Measurements from ENCODE around the gene PARM1.
"Not testable (repeated sequence)": the region's sequence is repeated elsewhere in the genome, so short reads cannot be mapped to it uniquely, and the experiment has no call there.

Gene PARM1

GRCh38 chr4:74994436-74994835 is 61.5 kb downstream of the PARM1 start:
- not testable (repeated sequence) for DNase-seq

- no peak for DNase-seq
Measured at GRCh38 chr4:74996996-74997395, 64.1 kb downstream of the PARM1 start.

- no peak for DNase-seq
Measured at GRCh38 chr4:74997948-74998729, 65.2 kb downstream of the PARM1 start.

- no peak for DNase-seq
Measured at GRCh38 chr4:74999714-75000309, 66.9 kb downstream of the PARM1 start.

- DNase-seq: no peak
Measured at GRCh38 chr4:75001871-75002270, 69.0 kb downstream of the PARM1 start.

GRCh38 chr4:75002381-75002780 is 69.5 kb downstream of the PARM1 start:
- DNase-seq: no peak

GRCh38 chr4:75003979-75004378 is 71.1 kb downstream of the PARM1 start:
- no peak for DNase-seq

GRCh38 chr4:75004755-75005668 is 72.1 kb downstream of the PARM1 start:
- DNase-seq: peak; percentile 20

- no peak for DNase-seq
Measured at GRCh38 chr4:75005727-75006126, 72.8 kb downstream of the PARM1 start.

- DNase-seq: no peak
Measured at GRCh38 chr4:75007891-75008290, 75.0 kb downstream of the PARM1 start.

- DNase-seq: no peak
Measured at GRCh38 chr4:75009138-75009537, 76.2 kb downstream of the PARM1 start.

- no peak for DNase-seq
Measured at GRCh38 chr4:75011131-75011795, 78.3 kb downstream of the PARM1 start.

GRCh38 chr4:75015627-75016026 is 82.7 kb downstream of the PARM1 start:
- DNase-seq: no peak

- DNase-seq: no peak
Measured at GRCh38 chr4:75016472-75016871, 83.6 kb downstream of the PARM1 start.

- no peak for DNase-seq
Measured at GRCh38 chr4:75018811-75019479, 86.0 kb downstream of the PARM1 start.

GRCh38 chr4:75025431-75025830 is 92.5 kb downstream of the PARM1 start:
- DNase-seq: no peak

GRCh38 chr4:75028196-75028854 is 95.4 kb downstream of the PARM1 start:
- no peak for DNase-seq

- no peak for DNase-seq
Measured at GRCh38 chr4:75030028-75030427, 97.1 kb downstream of the PARM1 start.

- DNase-seq: no peak
Measured at GRCh38 chr4:75030649-75031235, 97.8 kb downstream of the PARM1 start.

GRCh38 chr4:75031775-75032174 is 98.9 kb downstream of the PARM1 start:
- DNase-seq: no peak

GRCh38 chr4:75034523-75034922 is 101.6 kb downstream of the PARM1 start:
- no peak for DNase-seq
